Activated CD8-positive, alpha-beta T cell treated with anti-CD3 and anti-CD28 coated beads for 36 hours (primary cell): Measurements from ENCODE around the gene CADPS. TPM values are rescaled to one million over a fixed set of nuclear protein-coding genes. Genes with fewer than 3 reads are reported as not detected.

Source experiments
- ATAC-seq: fragments of 200-7000 bp; cut with Tn5 transposase; one replicate; pipeline ENCODE4 v1.10.0; 2021; ENCODE audit warnings: mild to moderate bottlenecking, moderate library complexity
- CTCF ChIA-PET: fragments of 350-600 bp; sonication (Branson Sonifier 250); formaldehyde crosslinking; loops from one replicate; lab custom pipeline; 2021; ENCODE audit warnings: antibody characterized with exemption; lab: Charles Lee
- POLR2A ChIA-PET: fragments of 350-600 bp; sonication (Branson Sonifier 250); formaldehyde crosslinking; loops from one replicate; lab custom pipeline; 2021; ENCODE audit warnings: antibody characterized with exemption; lab: Charles Lee
- DNase-seq: peaks from one replicate; pipeline ENCODE4 v3.0.0-alpha.2; 2020
- H3K27ac Mint-ChIP-seq: one replicate; pipeline ENCODE4 v1.8.0; 2021; ENCODE audit warnings: mild to moderate bottlenecking, mixed read lengths
- H3K27me3 Mint-ChIP-seq: one replicate; pipeline ENCODE4 v1.8.0; 2021; ENCODE audit warnings: mixed read lengths
- H3K36me3 Mint-ChIP-seq: one replicate; pipeline ENCODE4 v1.8.0; 2021; ENCODE audit warnings: low read depth, mixed read lengths
- H3K4me1 Mint-ChIP-seq: one replicate; pipeline ENCODE4 v1.8.0; 2021; ENCODE audit warnings: low read depth, mixed read lengths
- H3K4me3 Mint-ChIP-seq: one replicate; pipeline ENCODE4 v1.8.0; 2021; ENCODE audit warnings: mild to moderate bottlenecking, moderate library complexity, mixed read lengths
- H3K9me3 Mint-ChIP-seq: one replicate; pipeline ENCODE4 v1.8.0; 2021; ENCODE audit warnings: mixed read lengths
- CTCF ChIP-seq: fragments of 200-600 bp; IDR thresholded peaks from one replicate; pipeline ENCODE4 v1.8.0; 2022; ENCODE audit warnings: antibody characterized with exemption, mild to moderate bottlenecking
- intact Hi-C: fragments of 100-400 bp; cut with micrococcal nuclease; formaldehyde crosslinking; loops from one replicate; pipeline ENCODE4 v1.10.0; 2022
- total RNA-seq, 2 experiments: library from RNA; stranded (reverse); gene quantifications; one replicate each; pipeline ENCODE4 v1.2.3, GENCODE V29; 2021

Gene CADPS
- total RNA-seq, 2 experiments from 2014 or later, result not detected

DNA sequence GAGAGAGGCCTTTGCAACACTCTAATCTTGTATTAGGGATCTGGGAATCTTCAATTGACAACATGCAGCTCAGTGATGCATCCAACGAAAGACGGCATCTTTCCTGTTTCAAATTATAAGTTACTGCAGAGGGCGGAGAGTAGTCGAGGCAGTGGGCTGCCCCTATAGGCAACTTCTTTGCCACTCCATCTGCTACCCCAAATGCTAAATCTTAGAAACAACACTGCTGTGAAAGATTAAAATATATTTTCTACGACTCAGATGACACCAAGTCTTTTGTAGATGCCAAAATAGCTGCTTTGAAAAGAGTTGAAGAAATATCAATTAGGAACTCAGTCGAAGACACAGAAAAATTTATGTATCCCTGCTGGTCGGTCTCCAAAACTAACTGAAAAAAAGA lies 340.9 kb downstream of the CADPS start:
- Mint-ChIP-seq H3K4me3 (no peak overlapping the region), H3K27ac (no peak overlapping the region), H3K4me1 (no peaks in the 10 kb centered on the region), H3K9me3 (no peaks in the 10 kb centered on the region), H3K27me3 (peaks cover 4% of the 10 kb centered on the region), H3K36me3 (no peaks in the 10 kb centered on the region)
- ChIA-PET CTCF (no interaction called here), POLR2A (no interaction called here)
- DNase-seq (no peak), ATAC-seq (no peak)
- TF ChIP-seq CTCF, result no peak
- intact Hi-C loops, result no loop called here

DNA sequence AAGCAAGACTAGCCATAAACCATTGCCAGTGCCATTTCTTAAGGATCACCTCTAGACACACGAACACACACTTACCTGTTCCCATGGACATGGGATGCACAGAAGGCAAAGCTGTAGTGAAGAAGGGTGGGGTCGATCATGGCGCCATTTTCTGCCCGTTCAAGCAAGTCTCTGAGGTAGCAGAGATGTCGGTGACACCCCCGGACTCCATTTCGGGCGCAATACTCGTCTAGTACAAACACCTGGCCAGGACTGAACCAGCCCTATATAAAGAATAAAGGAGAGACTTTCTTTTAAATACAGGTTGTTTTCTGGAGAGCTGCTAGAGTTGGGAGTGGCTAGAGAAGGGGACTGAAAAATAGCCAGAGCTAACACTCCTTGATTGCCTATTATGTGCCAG lies 342.4 kb downstream of the CADPS start:
- H3K36me3 Mint-ChIP-seq, result no peaks in the 10 kb centered on the region
- intact Hi-C loops, result no loop called here
- H3K4me3 Mint-ChIP-seq, result no peak overlapping the region
- ATAC-seq (no peak), DNase-seq (no peak)
- H3K27me3 Mint-ChIP-seq, result peaks cover 4% of the 10 kb centered on the region
- no peak for TF ChIP-seq CTCF
- CTCF ChIA-PET, result interaction anchor here (0.7 kb wide), 1 partner anchor 299 kb away, joined by 3 read pairs; no protein-coding TSS in a partner anchor
- no peaks in the 10 kb centered on the region for H3K9me3 Mint-ChIP-seq
- no peak overlapping the region for H3K27ac Mint-ChIP-seq
- H3K4me1 Mint-ChIP-seq, result no peaks in the 10 kb centered on the region
- POLR2A ChIA-PET, result no interaction called here

- no peak for TF ChIP-seq CTCF
- POLR2A ChIA-PET, result no interaction called here
Measured at GRCh38 chr3:62531981-62532380, 343.2 kb downstream of the CADPS start.

GRCh38 chr3:62531493-62531892 lies 343.7 kb downstream of the CADPS start:
- no peak overlapping the region for H3K27ac Mint-ChIP-seq
- H3K36me3 Mint-ChIP-seq, result no peaks in the 10 kb centered on the region
- no peak overlapping the region for H3K4me3 Mint-ChIP-seq
- H3K27me3 Mint-ChIP-seq, result peaks cover 2% of the 10 kb centered on the region
- ChIA-PET CTCF (no interaction called here), POLR2A (no interaction called here)
- no peak for DNase-seq
- H3K4me1 Mint-ChIP-seq, result no peaks in the 10 kb centered on the region
- H3K9me3 Mint-ChIP-seq, result no peaks in the 10 kb centered on the region
- intact Hi-C loops, result no loop called here
- no peak for ATAC-seq
- TF ChIP-seq CTCF, result no peak

More at GRCh38 chr3:62531981-62532380, 343.2 kb downstream of the CADPS start:
- H3K36me3 Mint-ChIP-seq, result no peaks in the 10 kb centered on the region
- no peaks in the 10 kb centered on the region for H3K9me3 Mint-ChIP-seq
- no peak overlapping the region for H3K27ac Mint-ChIP-seq
- no peak for DNase-seq
- no peak overlapping the region for H3K4me3 Mint-ChIP-seq
- ATAC-seq, result no peak
- peaks cover 3% of the 10 kb centered on the region for H3K27me3 Mint-ChIP-seq
- CTCF ChIA-PET, result no interaction called here
- intact Hi-C loops, result no loop called here
- H3K4me1 Mint-ChIP-seq, result no peaks in the 10 kb centered on the region

- H3K27ac Mint-ChIP-seq, result no peak overlapping the region
- ChIA-PET CTCF (no interaction called here), POLR2A (no interaction called here)
- peaks cover 3% of the 10 kb centered on the region for H3K27me3 Mint-ChIP-seq
- TF ChIP-seq CTCF, result no peak
- no peak overlapping the region for H3K4me3 Mint-ChIP-seq
- ATAC-seq (no peak), DNase-seq (peak; percentile 19)
- intact Hi-C loops, result no loop called here
- no peaks in the 10 kb centered on the region for H3K36me3 Mint-ChIP-seq
- H3K4me1 Mint-ChIP-seq, result no peaks in the 10 kb centered on the region
- H3K9me3 Mint-ChIP-seq, result no peaks in the 10 kb centered on the region
Measured at GRCh38 chr3:62529230-62529629, 346.0 kb downstream of the CADPS start.
